ENCODE measurements around the gene UBA3.

- TF ChIP-seq CTCF (IDR thresholded peaks at IDR 0.05) = no peak
- TF ChIP-seq EZH2phosphoT487 (IDR thresholded peaks at IDR 0.05) = no peak
- TF ChIP-seq EZH2 (IDR thresholded peaks at IDR 0.05) = no peak
These were observed 41.8 kb upstream of the UBA3 start for GRCh38 chr3:69121950-69122349.

All from neural progenitor cell (in vitro differentiated cells).